Muscle of leg (tissue), 11 donors: ENCODE measurements around the gene KRT4. TPM values are rescaled to one million over a fixed set of nuclear protein-coding genes. Genes with fewer than 3 reads are reported as not detected.

Experiments used
- DNase-seq: peaks from one replicate; pipeline ENCODE4 v3.0.0; 2013
- H3K27ac ChIP-seq: one replicate; pipeline ENCODE4 v1.5.1; 2013; ENCODE audit warnings: mild to moderate bottlenecking, low read length, control low read depth
- H3K27me3 ChIP-seq: one replicate; pipeline ENCODE4 v1.6.1; 2013; ENCODE audit warnings: low read length; ENCODE audit not compliant: control insufficient read depth, insufficient read depth
- H3K36me3 ChIP-seq: one replicate; pipeline ENCODE4 v1.6.1; 2013; ENCODE audit warnings: low read length; ENCODE audit not compliant: control insufficient read depth, insufficient read depth
- H3K4me1 ChIP-seq: one replicate; pipeline ENCODE4 v1.6.1; 2013; ENCODE audit warnings: low read length; ENCODE audit not compliant: control insufficient read depth, insufficient read depth
- H3K4me3 ChIP-seq: one replicate; pipeline ENCODE4 v1.5.1; 2013; ENCODE audit warnings: low read length, control low read depth
- H3K9me3 ChIP-seq: replicated peaks from 2 replicates; pipeline ENCODE4 v1.6.1; 2013; ENCODE audit warnings: low read depth, low read length; ENCODE audit not compliant: control insufficient read depth
- WGBS: methylation state at CpG from one replicate; pipeline ENCODE4 v1.1.5; 2013; ENCODE audit warnings: missing lambda C conversion rate; ENCODE audit not compliant: insufficient coverage; 5-methylcytosine and 5-hydroxymethylcytosine counted together
- polyA plus RNA-seq, 8 donors: library from polyadenylated mRNA; unstranded; fragments of 120-200 nt; gene quantifications; one replicate each; pipeline versions ENCODE4 v1.2.1 to v1.2.3, GENCODE V29; 2013; ENCODE audit warnings: inconsistent platforms in 1 of 8, low replicate concordance in 1 of 8; ENCODE audit not compliant: insufficient read length in 8 of 8, insufficient read depth in 1 of 8
- total RNA-seq: library from RNA; stranded (reverse); fragments of 120-200 nt; gene quantifications from one replicate; pipeline ENCODE4 v1.2.4, GENCODE V29; 2013

KRT4 gene
- total and polyA plus RNA-seq, 9 donors: 0.04 to 178 (median 0.44) TPM; not detected in 1

DNA sequence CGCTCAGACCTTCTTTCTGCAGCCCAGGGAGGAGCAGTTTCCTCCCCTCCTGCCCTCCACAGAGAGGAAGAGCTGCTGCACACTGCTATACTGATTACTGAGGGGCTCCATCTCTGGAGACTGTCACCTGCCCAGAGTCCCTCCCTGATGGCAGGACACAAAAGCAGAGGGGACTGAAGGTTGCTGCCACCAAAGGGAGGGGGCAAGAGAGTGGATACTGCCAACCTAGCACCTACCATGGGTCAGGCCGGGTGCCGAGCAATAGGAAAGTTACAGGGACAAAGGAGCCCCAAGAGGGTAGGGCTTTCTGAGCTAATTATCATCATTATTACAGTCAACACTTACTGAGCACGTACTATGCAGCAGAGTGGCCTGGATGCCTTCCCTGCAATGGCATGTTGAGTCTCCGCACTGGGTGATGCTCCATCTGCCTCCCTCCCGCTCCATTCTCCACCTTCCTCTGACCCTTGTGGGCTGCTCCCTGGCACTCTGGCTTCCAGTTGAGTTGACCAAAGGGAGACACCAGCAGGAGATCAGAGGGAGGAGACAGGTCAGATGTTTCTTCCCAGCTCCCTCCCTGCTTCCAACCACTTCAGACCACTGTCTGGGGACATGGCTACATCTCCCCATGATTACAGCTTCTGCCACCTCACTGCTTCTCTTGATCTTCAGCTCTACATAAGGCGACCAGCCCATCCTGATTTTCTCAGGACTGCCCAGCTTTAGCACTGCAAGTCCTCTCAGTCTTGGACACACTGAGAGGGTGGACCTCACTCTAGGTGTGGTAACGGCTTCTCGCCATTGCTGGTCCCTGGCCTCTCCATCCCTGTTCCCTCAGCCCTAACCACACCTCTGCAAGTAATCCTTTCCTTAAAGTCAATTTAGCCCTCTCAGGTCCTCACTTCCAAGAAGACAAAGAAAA, 22.8 kb upstream of the KRT4 start:
- no peak for DNase-seq
- H3K4me1 ChIP-seq: no peaks in the 10 kb centered on the region
- WGBS: 87% methylated on average over 5 of the region's 9 CpGs
- no peaks in the 10 kb centered on the region for H3K9me3 ChIP-seq
- H3K4me3 ChIP-seq: no peak overlapping the region
- no peaks in the 10 kb centered on the region for H3K36me3 ChIP-seq
- peaks cover 16% of the 10 kb centered on the region for H3K27me3 ChIP-seq
- H3K27ac ChIP-seq: no peak overlapping the region

DNA sequence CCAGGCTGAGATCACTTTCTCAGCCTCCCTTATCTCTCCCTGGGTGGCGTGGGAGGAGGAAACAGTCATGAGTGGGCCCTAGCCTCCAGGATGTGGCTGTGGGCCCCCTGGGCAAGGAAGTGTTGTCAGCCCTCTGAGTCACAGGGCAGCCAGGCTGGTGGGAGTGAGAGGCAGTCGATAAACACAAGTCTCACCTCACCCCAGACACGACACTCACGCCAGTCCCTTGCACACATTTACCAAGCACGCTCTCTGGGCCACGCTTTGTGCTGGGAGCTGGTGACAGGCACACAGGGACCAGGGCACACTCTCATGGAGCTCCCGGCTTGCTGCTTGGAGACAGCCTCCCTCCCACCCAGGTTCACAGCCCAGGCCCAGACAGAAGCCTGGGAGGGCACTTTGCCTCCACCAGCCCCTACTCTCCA, 22.1 kb upstream of the KRT4 start:
- Histone ChIP-seq H3K4me1 (no peaks in the 10 kb centered on the region), H3K4me3 (no peak overlapping the region), H3K27ac (no peak overlapping the region), H3K36me3 (no peaks in the 10 kb centered on the region), H3K9me3 (no peaks in the 10 kb centered on the region), H3K27me3 (peaks cover 20% of the 10 kb centered on the region)
- no peak for DNase-seq
- 73% methylated on average over 6 of the region's 7 CpGs for WGBS

DNA sequence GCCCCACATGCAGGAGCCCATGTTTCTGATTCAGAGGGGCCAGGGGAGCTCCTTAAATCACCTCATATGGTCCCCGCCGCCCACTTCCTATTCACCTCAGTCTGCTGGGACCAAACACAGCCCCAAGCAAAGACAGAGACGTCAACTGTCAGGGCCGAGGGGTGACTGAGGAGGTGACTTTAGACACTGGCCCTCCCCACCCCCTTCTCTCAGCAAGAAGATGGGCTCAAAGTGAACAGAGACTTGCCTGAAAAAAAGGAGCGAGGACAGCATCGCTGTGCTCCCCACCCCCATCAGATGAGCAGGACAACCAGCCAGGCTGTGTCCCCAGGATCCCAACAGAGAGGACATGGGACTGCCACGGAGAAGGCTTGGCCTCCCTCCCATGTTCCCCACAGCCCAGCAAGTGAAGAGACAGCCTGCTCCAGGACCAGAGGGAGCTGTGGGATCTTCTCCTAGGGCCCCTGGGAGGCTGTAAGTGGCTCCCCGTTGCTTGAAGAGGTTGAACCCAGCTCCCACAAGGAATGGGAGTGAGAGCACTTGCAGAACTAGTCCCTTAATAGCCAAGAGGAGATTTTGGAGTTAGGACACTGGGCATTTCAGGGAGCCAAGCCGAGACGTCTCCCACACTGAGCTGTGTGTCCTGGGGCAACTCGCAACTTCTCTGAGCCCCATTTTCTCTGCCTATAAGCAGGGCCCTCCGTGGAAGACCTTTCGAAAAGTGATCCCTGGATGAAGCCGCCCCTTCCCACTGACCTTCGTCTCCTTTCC, 21.5 kb upstream of the KRT4 start:
- H3K4me3 ChIP-seq: no peak overlapping the region
- peaks cover 20% of the 10 kb centered on the region for H3K27me3 ChIP-seq
- H3K9me3 ChIP-seq: no peaks in the 10 kb centered on the region
- no peaks in the 10 kb centered on the region for H3K36me3 ChIP-seq
- 48% methylated on average over 4 of the region's 15 CpGs for WGBS
- DNase-seq: no peak
- no peaks in the 10 kb centered on the region for H3K4me1 ChIP-seq
- H3K27ac ChIP-seq: no peak overlapping the region

DNA sequence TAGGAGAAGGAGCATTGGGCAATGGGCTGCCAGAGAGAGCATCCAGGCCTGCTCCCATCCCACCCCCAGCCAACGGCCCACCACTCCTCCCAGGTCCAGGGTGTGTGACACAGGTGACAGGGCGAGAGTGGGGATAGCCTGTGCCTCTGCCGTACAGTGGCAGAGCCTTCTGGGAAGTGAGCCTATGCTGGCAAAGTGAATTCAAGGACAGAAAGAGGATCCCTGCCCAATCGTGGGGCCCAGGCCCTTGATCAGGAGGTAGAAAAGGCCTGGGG, 20.7 kb upstream of the KRT4 start:
- H3K27me3 ChIP-seq: peaks cover 24% of the 10 kb centered on the region
- H3K36me3 ChIP-seq: no peaks in the 10 kb centered on the region
- DNase-seq: no peak
- H3K9me3 ChIP-seq: no peaks in the 10 kb centered on the region
- no peak overlapping the region for H3K4me3 ChIP-seq
- WGBS: 72% methylated on average over 3 of the region's 4 CpGs
- H3K4me1 ChIP-seq: no peaks in the 10 kb centered on the region
- no peak overlapping the region for H3K27ac ChIP-seq

DNA sequence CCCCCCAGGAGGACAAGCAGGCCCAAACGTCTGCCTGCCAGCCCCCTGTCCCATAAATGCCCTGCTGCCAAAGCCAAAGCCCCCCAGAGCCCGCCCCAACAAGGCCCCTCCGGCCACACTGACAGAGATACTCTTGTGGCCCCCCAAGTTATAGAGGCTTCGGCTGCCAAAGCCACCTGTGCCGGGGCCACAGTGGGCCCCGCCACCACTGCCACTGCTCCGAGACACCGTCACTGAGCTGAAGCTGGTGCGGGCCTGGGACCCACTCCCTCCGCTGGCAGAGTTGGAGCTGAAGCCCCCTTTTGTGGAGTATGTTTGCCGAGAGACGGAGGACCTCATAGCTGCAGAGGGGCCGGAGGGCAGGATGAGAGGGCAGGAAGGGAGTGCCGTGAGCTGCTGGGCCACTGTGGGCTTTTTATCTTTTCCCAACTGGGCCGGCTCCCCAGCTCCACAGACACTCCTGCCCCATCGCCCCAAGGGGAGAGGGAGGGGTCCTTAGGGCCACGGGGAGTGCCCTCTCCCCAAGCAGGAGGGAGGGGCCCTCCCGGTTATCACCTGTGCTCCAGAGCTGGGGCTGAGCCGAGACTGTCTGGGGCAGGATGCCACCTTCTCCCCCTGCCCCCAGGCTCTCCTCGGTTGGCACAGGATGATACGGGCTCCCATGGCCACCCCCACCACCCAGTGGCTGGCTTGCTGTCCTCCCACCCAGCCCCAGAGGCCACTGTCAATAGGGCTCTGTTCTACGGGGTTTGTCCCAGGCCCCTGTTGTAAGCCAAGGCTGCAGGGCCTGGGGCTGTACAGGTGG, 20.2 kb upstream of the KRT4 start, which contains the start of gene KRT79:
KRT79 (minus strand) TSS at position 390 of the 805 bp plus-strand sequence; CDS start at position 339, 51 bp downstream.
- no peaks in the 10 kb centered on the region for H3K36me3 ChIP-seq
- H3K4me3 ChIP-seq: no peak within 1 kb of the TSS
- no peak within 1 kb of the TSS for H3K27ac ChIP-seq
- WGBS: 87% methylated on average over 15 of the region's 22 CpGs
- no peaks in the 10 kb centered on the region for H3K4me1 ChIP-seq
- peaks cover 24% of the 10 kb centered on the region for H3K27me3 ChIP-seq
- DNase-seq: no peak
- no peaks in the 10 kb centered on the region for H3K9me3 ChIP-seq

DNA sequence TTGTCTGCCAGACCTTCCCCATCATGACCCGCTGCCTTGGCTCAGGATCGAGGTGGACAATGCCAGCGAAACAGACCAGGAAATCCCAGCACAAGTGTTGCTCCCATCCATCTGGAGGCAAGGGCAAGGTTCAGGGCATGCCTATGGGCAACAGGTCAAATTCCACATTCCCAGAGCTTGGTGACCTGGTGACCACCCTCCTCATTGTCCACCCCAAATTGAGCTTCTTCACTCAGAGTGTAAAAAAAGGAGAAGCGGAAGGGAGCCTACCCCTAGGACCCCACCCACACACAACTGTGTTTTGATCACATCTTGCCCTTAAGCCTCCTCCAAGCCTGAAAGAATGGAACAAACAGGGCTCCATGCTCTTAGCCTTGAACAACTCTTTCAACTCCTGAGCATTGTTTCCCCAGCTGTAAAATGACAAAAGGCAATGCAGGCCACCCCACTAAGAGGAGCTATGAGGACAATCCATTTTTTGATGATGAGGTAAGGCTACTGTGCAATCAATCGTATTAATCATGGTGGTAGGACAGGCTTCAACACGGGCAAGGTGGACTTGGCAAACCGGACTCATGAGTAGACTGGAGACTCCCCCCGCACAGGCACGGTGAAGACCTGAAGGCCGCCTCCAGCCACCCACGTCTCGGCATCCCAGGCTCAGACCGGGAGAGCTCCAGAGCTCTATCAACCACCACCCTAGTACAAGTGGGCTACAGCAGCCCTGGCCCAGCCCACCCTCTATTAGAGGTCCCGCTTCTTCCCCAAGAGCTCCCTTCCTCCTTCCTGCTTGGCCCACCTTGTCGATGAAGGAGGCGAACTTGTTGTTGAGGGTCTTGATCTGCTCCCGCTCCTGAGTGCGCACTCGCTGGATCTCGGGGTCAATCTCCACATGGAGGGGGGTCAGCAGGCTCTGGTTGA, 19.3 kb upstream of the KRT4 start:
- Histone ChIP-seq H3K4me3 (no peak overlapping the region), H3K27ac (no peak overlapping the region), H3K9me3 (no peaks in the 10 kb centered on the region), H3K4me1 (no peaks in the 10 kb centered on the region), H3K36me3 (no peaks in the 10 kb centered on the region), H3K27me3 (peaks cover 24% of the 10 kb centered on the region)
- DNase-seq: no peak
- WGBS: 78% methylated on average over 14 of the region's 20 CpGs

DNA sequence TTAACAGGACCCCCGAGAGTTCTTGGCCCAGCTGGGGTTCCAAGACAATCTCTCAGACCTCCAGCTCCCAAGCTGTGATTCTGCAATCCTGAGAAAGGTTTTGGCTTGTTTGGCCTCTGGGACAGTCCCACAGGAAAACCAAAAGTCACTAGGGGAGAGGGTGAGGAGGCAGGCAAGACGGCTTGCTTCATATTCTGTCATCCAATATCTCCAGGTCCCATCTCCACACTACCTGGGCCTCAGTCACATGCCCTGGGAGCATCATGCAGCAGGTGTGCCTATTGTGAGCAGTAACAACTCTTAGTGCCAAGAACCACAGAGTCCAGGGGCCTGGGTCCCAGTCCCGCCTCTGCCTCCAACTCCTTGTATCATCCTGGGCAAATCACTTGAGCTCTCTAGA, 18.5 kb upstream of the KRT4 start:
- no peaks in the 10 kb centered on the region for H3K36me3 ChIP-seq
- H3K4me1 ChIP-seq: no peaks in the 10 kb centered on the region
- DNase-seq: no peak
- no peak overlapping the region for H3K27ac ChIP-seq
- 89% methylated on average over 1 of the region's 3 CpGs for WGBS
- H3K27me3 ChIP-seq: peaks cover 22% of the 10 kb centered on the region
- H3K9me3 ChIP-seq: no peaks in the 10 kb centered on the region
- H3K4me3 ChIP-seq: no peak overlapping the region

DNA sequence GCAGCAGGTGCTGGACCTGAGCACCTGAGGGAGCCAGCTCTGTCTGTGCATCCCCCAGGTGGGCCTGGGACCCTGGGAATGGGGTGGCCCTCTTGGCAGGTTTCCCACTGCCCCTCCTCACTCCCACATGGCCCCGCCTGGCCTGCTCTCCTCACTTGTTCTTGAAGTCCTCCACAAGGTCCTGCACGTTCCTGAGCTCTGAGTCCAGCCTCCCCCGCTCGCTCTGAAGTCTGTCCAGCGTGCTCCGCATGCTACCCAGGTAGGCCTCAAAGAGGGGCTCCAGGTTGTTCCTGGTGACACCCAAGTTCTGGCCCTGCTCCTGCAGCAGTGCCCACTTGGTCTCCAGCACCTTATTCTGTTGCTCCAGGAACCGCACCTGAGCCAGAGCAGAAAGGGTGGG, 17.3 kb upstream of the KRT4 start:
- Histone ChIP-seq H3K27me3 (peaks cover 14% of the 10 kb centered on the region), H3K4me3 (no peak overlapping the region), H3K9me3 (no peaks in the 10 kb centered on the region), H3K4me1 (no peaks in the 10 kb centered on the region), H3K36me3 (no peaks in the 10 kb centered on the region), H3K27ac (no peak overlapping the region)
- no peak for DNase-seq
- 72% methylated on average over 7 of the region's 7 CpGs for WGBS

DNA sequence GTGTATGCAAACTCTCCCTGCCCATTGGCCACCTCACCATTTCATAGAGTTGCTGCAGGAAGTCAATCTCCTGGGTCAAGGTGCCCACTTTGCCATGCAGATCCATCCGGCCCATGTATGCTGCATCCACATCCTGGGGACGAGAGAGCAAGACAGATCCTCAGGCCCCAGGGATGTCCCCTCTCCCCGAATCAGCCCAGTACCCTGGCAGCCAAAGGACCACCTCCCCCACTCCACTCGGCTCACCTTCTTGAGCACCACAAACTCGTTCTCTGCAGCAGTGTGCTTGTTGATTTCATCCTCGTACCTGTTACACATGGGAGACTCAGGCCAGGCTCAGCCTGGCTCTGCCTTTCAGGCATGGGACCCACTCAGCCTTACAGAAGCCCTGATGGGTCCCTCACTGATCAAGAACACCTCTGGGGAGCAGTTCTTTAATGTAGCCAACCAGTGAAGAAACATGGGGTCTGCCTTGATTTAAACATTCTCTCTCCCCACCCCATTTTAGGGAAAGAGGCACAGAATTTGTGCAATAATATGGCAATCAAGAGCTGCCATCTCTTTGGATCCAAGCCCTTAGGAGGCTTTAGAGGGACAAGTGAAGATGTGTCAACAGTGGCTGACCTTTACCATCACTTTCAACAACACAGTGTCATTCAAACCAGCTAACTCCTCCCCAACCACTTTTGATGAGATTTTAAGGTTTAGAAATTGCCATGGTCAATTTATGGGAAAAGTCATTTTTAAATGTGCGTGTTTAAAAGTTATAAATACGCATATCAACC, 16.3 kb upstream of the KRT4 start:
- no peak overlapping the region for H3K4me3 ChIP-seq
- no peaks in the 10 kb centered on the region for H3K36me3 ChIP-seq
- 67% methylated on average over 6 of the region's 8 CpGs for WGBS
- peaks cover 14% of the 10 kb centered on the region for H3K27me3 ChIP-seq
- no peaks in the 10 kb centered on the region for H3K4me1 ChIP-seq
- no peaks in the 10 kb centered on the region for H3K9me3 ChIP-seq
- no peak overlapping the region for H3K27ac ChIP-seq
- DNase-seq: no peak
